Stimulated activated CD8-positive, alpha-beta memory T cell treated with anti-CD3 and anti-CD28 coated beads, Interleukin-4, amount 100 ng/mL, for 4 hours (primary cell): ENCODE results near the gene SKIDA1.

Experiments
- DNase-seq, 2 donors: peaks; one replicate each; pipeline ENCODE4 v3.0.0-alpha.2; 2020; ENCODE audit warnings: low read depth in 2 of 2, low spot score in 1 of 2

Gene SKIDA1

GRCh38 chr10:21517134-21518031 lies 8.1 kb downstream of the SKIDA1 start:
- DNase-seq, result no peak

GRCh38 chr10:21516242-21517131 lies 9.0 kb downstream of the SKIDA1 start:
- DNase-seq, result no peak

- DNase-seq, result no peak
These were observed 9.9 kb downstream of the SKIDA1 start for GRCh38 chr10:21515361-21516241.

- DNase-seq, result no peak
These were observed 10.6 kb downstream of the SKIDA1 start for GRCh38 chr10:21514818-21515351.

GRCh38 chr10:21514129-21514817 lies 11.2 kb downstream of the SKIDA1 start:
- DNase-seq, result no peak

GRCh38 chr10:21513405-21513788 lies 12.1 kb downstream of the SKIDA1 start:
- DNase-seq, result no peak

GRCh38 chr10:21512573-21513404 lies 12.7 kb downstream of the SKIDA1 start:
- no peak for DNase-seq

- no peak for DNase-seq
These were observed 13.4 kb downstream of the SKIDA1 start for GRCh38 chr10:21511946-21512572.

- DNase-seq, result no peak
These were observed 14.3 kb downstream of the SKIDA1 start for GRCh38 chr10:21511095-21511570.

- no peak for DNase-seq
These were observed 15.0 kb downstream of the SKIDA1 start for GRCh38 chr10:21510241-21511094.

GRCh38 chr10:21509341-21510240 lies 15.9 kb downstream of the SKIDA1 start:
- DNase-seq, result no peak

- no peak for DNase-seq
These were observed 16.7 kb downstream of the SKIDA1 start for GRCh38 chr10:21508706-21509331.

GRCh38 chr10:21507150-21507549 lies 18.3 kb downstream of the SKIDA1 start:
- DNase-seq, result no peak

- no peak for DNase-seq
These were observed 19.1 kb downstream of the SKIDA1 start for GRCh38 chr10:21506351-21506750.

GRCh38 chr10:21505711-21506278 lies 19.7 kb downstream of the SKIDA1 start:
- no peak for DNase-seq

- DNase-seq, result no peak
These were observed 21.9 kb downstream of the SKIDA1 start for GRCh38 chr10:21503542-21503941.
